Epithelial cell of proximal tubule (primary cell): ENCODE data around the gene NPM3. TPM values are rescaled to one million over a fixed set of nuclear protein-coding genes. Genes with fewer than 3 reads are reported as not detected.
"Not testable (repeated sequence)": the region's sequence is repeated elsewhere in the genome, so short reads cannot be mapped to it uniquely, and the experiment has no call there.

ENCODE experiments used
- DNase-seq: peaks from one replicate; pipeline ENCODE4 v3.0.0-alpha.2; 2011; ENCODE audit warnings: low read depth
- H3K4me3 ChIP-seq: 2 replicates; pipeline ENCODE4 v1.5.1; 2011; ENCODE audit warnings: low read depth, mild to moderate bottlenecking, low read length
- CTCF ChIP-seq: conservative IDR thresholded peaks from 2 replicates; pipeline ENCODE4 v1.5.1; 2012; ENCODE audit warnings: low read depth, mild to moderate bottlenecking, low read length
- total RNA-seq: library from RNA; depleted of rRNA; stranded (reverse); fragments of >200 nt; gene quantifications from 2 replicates; pipeline ENCODE4 v1.2.3, GENCODE V29; 2015

NPM3 gene
- total RNA-seq, 1 donor from 2014 or later = 118 TPM

- no peak for DNase-seq
- no peak overlapping the region for H3K4me3 ChIP-seq
- TF ChIP-seq CTCF = no peak
Measured at GRCh38 chr10:101803511-101803910, 20.3 kb upstream of the NPM3 start.

GRCh38 chr10:101797403-101798059 lies 14.3 kb upstream of the NPM3 start:
- no peak overlapping the region for H3K4me3 ChIP-seq
- no peak for DNase-seq
- TF ChIP-seq CTCF = no peak

- no peak for DNase-seq
- no peak overlapping the region for H3K4me3 ChIP-seq
- no peak for TF ChIP-seq CTCF
Measured at GRCh38 chr10:101793526-101793925, 10.3 kb upstream of the NPM3 start.

GRCh38 chr10:101789686-101790085 lies 6.4 kb upstream of the NPM3 start:
- no peak overlapping the region for H3K4me3 ChIP-seq
- no peak for TF ChIP-seq CTCF
- no peak for DNase-seq

- not testable (repeated sequence) for H3K4me3 ChIP-seq, DNase-seq
Measured at GRCh38 chr10:101789231-101789630, 6.0 kb upstream of the NPM3 start.

GRCh38 chr10:101785801-101786200 lies 2.6 kb upstream of the NPM3 start:
- no peak overlapping the region for H3K4me3 ChIP-seq
- no peak for DNase-seq
- TF ChIP-seq CTCF = no peak

- no peak overlapping the region for H3K4me3 ChIP-seq
- TF ChIP-seq CTCF = no peak
- DNase-seq = no peak
Measured at GRCh38 chr10:101784558-101784957, 1.3 kb upstream of the NPM3 start.

GRCh38 chr10:101783736-101784118 lies 481 bp upstream of the NPM3 start:
- DNase-seq = no peak
- no peak for TF ChIP-seq CTCF
- peak overlapping the region; percentile 96 for H3K4me3 ChIP-seq
